NCI-H748 (cell line): ENCODE results near the gene COA4.
"Not testable (repeated sequence)": the region's sequence is repeated elsewhere in the genome, so short reads cannot be mapped to it uniquely, and the experiment has no call there.

Source experiments
- DNase-seq: peaks from one replicate; lab custom pipeline; 2025; ENCODE audit not compliant: unreplicated experiment; lab: John Stamatoyannopoulos, UW

COA4 gene

DNA sequence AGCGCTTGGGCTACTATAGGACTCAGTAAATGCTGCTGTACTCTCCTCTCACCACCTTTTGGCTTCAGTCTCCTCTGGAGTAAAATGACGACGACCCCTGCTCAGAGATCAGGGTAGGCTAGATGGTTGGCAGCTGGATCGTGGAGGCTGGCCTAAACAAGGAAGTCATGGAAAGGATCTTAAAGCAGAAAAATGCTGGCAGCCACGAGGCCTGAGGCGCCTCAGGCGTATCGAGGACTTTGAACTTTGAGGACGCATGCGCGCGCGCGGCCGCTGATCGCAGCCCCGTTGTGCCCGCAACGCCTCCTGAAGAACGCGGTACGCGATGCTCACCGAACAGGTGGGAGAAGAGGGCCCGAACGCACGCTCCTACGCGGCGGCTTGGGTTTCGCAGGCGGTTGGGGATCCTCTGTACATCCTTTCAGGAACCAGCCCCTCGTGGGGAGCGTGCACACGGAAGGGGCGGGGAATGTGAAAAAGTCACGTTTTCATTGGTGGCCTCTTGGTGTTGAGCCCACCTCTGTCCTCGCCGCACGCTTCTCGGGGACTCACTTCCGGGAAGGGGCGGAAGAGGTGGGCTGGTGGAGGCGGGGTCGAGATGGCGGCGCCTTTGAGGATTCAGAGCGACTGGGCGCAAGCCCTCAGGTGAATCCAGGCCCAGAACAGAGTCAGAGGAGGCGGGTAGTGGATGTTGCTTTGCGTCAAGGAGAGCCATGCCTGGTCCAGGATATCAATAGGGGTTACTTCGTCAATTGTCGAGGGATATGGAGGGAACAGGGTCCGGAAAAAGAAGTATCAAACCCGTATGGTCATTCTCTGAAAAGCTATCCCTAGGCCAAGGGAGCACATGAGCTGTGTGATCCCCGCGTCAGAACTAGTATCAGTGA is at the start of gene COA4, which contains the start of gene PAAF1:
COA4 (minus strand) TSS at position 423 of the 887 bp plus-strand sequence. CDS start 3,468 bp downstream, outside the sequence.
PAAF1 (plus strand) TSS at position 576 of the 887 bp plus-strand sequence; CDS start at position 599, 23 bp downstream.
- peak; percentile 99 for DNase-seq

GRCh38 chr11:73921180-73921579 is 44.5 kb upstream of the COA4 start:
- no peak for DNase-seq

DNA sequence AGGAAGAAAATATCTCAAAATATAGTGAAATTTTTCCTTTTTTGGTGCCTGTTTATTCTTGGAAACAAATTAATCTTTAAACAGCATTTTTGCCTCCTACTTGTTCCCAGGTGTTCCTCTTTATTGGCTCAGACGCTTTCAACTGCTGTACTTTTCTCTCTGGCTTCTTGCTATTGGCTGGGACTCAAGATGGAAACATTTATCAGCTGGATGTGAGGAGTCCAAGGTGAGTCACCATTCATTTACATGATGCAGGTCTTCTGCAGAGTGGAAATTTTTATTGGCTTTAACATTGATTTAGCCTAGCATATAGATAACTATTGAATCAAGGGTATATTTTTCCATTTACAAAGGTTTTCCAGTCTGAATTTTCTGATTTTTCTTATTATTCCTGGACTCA is 39.8 kb upstream of the COA4 start:
- DNase-seq: no peak

DNA sequence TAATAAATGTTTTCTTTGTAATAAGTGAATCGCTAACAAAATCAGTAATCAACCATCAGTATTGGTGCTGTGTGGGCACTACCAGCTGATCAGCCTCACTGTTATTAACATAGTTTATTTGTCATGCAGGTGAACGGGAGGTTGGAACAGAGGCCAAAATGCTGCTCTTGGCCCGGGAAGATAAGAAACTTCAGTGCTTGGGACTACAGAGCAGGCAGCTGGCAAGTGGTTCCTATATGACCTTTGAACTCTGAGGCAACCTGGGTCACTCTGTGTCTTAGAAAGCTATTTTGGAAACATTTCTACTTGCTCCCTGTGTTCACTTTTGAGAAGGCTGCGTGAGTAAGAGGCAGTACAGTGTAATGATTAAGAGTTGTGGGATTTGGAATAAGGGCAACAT is 37.6 kb upstream of the COA4 start:
- no peak for DNase-seq

- DNase-seq: no peak
Measured at GRCh38 chr11:73913472-73913871, 36.8 kb upstream of the COA4 start.

GRCh38 chr11:73912026-73912425 is 35.4 kb upstream of the COA4 start:
- DNase-seq: no peak

- DNase-seq: no peak
Measured at GRCh38 chr11:73907191-73907590, 30.5 kb upstream of the COA4 start.

DNA sequence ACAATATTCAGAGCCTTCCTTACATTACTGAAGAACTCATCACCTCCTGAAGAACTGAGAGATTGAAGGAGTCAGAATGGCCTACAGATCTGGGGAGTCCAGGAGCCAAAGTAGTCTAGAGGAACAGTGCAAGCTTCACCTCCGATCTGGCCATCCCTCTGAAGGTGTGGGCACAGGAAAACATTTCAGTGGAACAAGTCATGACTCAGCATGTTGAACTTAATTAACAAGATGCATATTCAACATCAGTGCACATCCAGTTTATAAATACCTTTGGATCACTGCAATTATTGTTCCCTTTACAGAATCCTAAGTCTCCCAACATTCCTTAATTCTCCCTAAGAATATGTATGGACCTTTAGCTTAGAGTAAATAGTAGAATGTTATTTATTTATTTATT is 25.7 kb upstream of the COA4 start:
- no peak for DNase-seq

DNA sequence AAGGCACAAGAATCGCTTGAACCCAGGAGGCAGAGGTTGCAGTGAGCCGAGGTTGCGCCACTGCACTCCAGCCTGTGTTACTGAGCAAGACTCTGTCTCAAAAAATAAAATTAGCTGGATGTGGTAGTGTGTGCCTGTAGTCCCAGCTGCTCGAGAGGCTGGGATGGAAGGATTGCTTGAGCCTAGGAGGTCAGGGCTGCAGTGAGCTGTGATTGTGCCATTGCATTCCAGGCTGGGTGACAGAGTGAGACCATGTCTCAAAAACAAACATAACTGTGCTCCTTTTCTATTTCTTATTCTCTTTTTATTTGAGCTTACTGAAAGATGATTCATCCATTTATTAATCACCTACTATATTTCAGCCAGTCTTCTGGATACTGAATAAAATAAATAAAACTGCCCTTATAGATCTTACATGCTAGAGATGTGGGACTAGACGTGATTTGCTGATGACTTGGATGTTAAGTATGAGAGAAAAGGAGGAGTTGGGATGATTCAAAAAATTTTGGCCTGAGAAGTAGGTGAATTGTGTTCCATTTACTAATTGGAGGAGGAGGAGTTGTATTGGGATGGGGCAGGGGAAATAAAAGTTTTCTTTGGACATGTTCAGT is 18.2 kb upstream of the COA4 start:
- no peak for DNase-seq

GRCh38 chr11:73893041-73893440 is 16.4 kb upstream of the COA4 start:
- no peak for DNase-seq

GRCh38 chr11:73889536-73889935 is 12.9 kb upstream of the COA4 start:
- no peak for DNase-seq

- no peak for DNase-seq
Measured at GRCh38 chr11:73889019-73889418, 12.4 kb upstream of the COA4 start.

GRCh38 chr11:73888244-73888643 is 11.6 kb upstream of the COA4 start:
- no peak for DNase-seq

GRCh38 chr11:73883856-73884255 is 7.2 kb upstream of the COA4 start:
- DNase-seq: no peak

DNA sequence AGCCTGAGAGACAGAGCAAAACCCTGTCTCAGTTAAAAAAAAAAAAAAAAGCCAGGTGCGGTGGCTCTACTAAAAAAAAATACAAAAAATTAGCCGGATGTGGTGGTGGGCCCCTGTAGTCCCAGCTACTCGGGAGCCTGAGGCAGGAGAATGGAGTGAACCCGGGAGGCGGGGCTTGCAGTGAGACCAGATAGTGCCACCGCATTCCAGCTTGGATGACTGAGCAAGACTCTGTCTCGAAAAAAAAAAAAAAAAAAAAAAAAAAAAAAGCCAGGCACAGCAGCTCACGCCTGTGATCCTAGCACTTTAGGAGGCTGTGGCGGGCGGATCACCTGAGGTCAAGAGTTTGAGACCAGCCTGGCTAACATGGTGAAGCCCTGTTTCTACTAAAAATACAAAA is 3.8 kb upstream of the COA4 start:
- DNase-seq: not testable (repeated sequence)

GRCh38 chr11:73878771-73879170 is 2.1 kb upstream of the COA4 start:
- no peak for DNase-seq

GRCh38 chr11:73875840-73876239 is 806 bp downstream of the COA4 start:
- DNase-seq: peak; percentile 24

DNA sequence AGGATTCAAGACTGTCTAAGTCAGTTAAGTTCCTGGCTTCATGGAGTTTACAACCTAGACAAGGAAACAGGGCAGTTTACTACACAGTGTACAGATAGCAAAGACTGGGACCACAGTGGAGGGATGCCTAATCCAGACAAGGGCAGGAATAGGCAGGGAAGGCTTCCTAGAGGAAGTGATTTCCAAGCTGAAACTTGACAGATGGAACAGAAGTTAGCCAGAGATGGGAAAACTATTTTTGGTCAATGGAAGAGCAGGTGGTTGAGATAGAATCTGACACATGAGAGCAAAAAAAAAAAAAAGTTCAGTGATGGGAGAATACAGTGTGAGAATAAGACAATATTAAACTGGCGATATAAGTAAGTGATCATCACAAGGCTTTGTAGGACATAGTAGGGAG is 1.3 kb downstream of the COA4 start:
- no peak for DNase-seq

GRCh38 chr11:73872749-73873357 is 3.8 kb downstream of the COA4 start:
- DNase-seq: no peak

GRCh38 chr11:73870261-73870660 is 6.4 kb downstream of the COA4 start:
- DNase-seq: no peak

DNA sequence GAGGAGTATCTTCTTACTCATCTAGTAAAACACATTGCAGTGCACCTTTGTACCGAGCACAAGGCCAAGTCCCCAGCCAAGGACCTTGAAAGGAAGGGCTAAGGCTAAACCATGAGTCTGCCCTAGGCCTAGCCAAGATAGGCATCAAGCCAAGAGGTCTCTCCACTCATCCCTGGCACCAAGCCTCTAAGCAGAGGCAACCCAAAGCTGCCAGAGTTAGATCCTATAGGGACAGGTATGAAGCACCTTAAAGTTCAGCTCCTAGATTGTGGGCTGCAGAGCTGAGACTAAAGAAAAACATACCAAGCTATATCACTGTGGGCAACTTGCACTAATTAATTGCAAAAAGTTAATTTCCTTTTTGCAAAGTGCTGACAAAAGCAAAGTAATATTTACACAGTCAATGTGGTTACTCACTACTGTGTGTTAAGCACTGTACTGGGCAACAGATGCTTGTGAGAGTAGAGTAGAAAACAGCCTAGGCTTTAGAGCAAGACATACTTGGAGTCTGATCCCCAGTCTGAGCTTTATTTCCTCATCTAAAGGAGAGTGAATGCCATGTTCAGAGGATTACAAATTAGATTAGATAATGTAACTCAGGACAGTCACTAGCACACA is 7.2 kb downstream of the COA4 start:
- DNase-seq: no peak
